ENCODE results near the gene HPDL. TPM values are rescaled to one million over a fixed set of nuclear protein-coding genes. Genes with fewer than 3 reads are reported as not detected.

The HPDL gene
- polyA plus RNA-seq, 2 of the 4 experiments (the other 2 are of a cell fraction): 0.80 to 2.8 TPM

DNA sequence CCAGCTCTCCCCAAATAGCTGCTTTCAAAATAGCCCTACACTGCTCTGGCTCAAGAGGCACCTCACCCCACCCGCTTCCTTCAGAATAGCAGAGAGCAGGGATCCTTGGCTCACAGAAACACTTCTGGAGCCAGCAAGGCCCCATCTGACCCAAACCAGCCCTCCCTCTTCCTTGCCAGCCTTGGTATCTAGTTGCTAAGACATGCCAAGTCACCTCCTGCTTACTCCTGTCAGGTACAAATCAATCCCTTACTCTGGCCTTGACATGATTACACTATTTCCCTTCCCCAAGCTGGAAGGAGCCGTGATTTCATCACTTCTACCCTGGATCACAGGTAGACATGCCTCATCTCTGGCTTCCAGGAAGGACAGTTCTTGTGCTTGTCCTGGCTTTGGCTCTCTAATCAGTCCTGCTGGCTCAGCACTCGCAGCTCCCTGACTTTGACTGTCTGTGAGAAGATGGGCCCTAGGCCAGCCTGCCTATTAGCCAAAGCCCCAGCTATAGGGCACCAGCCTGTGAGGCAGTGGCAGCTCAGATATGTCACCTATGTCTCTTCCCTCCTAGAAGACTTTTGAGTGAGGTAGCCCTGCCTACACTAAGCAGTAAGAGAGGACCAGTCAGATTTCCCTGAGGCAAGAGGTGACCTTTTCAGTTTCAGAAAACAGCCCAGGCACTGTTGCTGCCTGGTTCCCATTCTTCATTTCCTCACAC, 22.4 kb downstream of the HPDL start (continued):
- TF ChIP-seq, protein P1, sequence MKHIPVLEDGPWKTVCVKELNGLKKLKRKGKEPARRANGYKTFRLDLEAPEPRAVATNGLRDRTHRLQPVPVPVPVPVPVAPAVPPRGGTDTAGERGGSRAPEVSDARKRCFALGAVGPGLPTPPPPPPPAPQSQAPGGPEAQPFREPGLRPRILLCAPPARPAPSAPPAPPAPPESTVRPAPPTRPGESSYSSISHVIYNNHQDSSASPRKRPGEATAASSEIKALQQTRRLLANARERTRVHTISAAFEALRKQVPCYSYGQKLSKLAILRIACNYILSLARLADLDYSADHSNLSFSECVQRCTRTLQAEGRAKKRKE (CRISPR knock-in tag; IDR thresholded peaks at IDR 0.05; ENCODE audit: low read depth): no peak
- no peak for TF ChIP-seq PHF8 (IDR thresholded peaks at IDR 0.05; ENCODE audit: borderline replicate concordance, low read depth)

DNA sequence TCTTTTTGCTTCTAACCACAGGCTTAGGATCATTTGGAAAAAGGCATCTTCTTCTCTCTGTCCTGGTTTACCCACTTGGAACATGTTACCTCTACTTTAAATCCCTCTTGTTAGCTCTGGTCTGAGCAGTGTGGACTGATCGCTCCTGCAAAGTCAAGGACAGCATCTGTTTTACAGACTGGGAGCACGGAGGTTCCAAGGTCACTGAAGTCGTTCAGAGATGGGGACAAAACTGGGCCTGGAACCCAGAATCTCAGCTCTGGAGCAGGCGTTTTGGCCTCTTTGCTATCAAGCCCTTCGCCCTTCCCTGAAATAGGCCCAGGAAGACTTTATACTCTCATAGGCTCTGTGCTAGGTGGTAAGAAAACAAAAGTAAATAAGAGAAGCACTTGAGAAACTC, 24.8 kb downstream of the HPDL start:
- Histone ChIP-seq H3K27ac (no peak overlapping the region), H3K9me3 (no peaks in the 10 kb centered on the region), H3K4me3 (no peak overlapping the region), H3K4me1 (peaks cover 8% of the 10 kb centered on the region; the same call in 1 of the 3 replicates), H3K4me2 (no peak overlapping the region)
- ChIA-PET POLR2A (no interaction called here), CTCF (interaction anchor here (1.3 to 7.3 kb wide), 3 partner anchors 8 to 142 kb away, joined by 3 to 43 read pairs (median 9); no protein-coding TSS in a partner anchor)
- no peak for TF ChIP-seq HOXB13 (CRISPR knock-in tag; IDR thresholded peaks at IDR 0.05; ENCODE audit: low read depth)
- no peak for TF ChIP-seq FOSL2 (IDR thresholded peaks at IDR 0.05)
- no peak for TF ChIP-seq FOSL2 (CRISPR knock-in tag; IDR thresholded peaks at IDR 0.05)
- TF ChIP-seq, protein P1 (CRISPR knock-in tag; IDR thresholded peaks at IDR 0.05; ENCODE audit: low read depth): no peak
- no peak for TF ChIP-seq FOXS1 (CRISPR knock-in tag; IDR thresholded peaks at IDR 0.05)
- TF ChIP-seq MYC (IDR thresholded peaks at IDR 0.05; ENCODE audit: borderline replicate concordance, low read length): no peak
- TF ChIP-seq POLR2AphosphoS2 (conservative IDR thresholded peaks at IDR 0.05; ENCODE audit: low read length): no peak
- no peak for TF ChIP-seq GATA3 (IDR thresholded peaks at IDR 0.05; ENCODE audit: borderline replicate concordance)
- TF ChIP-seq CBX8 (IDR thresholded peaks at IDR 0.05): no peak
- TF ChIP-seq ZFP36 (IDR thresholded peaks at IDR 0.05; ENCODE audit: borderline replicate concordance, partially characterized antibody): no peak
- TF ChIP-seq HOXA7 (CRISPR knock-in tag; IDR thresholded peaks at IDR 0.05): no peak
- no peak for TF ChIP-seq RCOR1 (IDR thresholded peaks at IDR 0.05; ENCODE audit: low read depth, low read length)
- TF ChIP-seq, protein P2, sequence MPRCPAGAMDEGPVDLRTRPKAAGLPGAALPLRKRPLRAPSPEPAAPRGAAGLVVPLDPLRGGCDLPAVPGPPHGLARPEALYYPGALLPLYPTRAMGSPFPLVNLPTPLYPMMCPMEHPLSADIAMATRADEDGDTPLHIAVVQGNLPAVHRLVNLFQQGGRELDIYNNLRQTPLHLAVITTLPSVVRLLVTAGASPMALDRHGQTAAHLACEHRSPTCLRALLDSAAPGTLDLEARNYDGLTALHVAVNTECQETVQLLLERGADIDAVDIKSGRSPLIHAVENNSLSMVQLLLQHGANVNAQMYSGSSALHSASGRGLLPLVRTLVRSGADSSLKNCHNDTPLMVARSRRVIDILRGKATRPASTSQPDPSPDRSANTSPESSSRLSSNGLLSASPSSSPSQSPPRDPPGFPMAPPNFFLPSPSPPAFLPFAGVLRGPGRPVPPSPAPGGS (IDR thresholded peaks at IDR 0.05): no peak
- ATAC-seq (no peak), FAIRE-seq (no peak), DNase-seq (ENCODE audit: low read depth in 1 of 2, low spot score in 1 of 2) (no peak)
- 62% methylated on average over 5 of the region's 5 CpGs for WGBS (ENCODE audit: missing lambda C conversion rate)

DNA sequence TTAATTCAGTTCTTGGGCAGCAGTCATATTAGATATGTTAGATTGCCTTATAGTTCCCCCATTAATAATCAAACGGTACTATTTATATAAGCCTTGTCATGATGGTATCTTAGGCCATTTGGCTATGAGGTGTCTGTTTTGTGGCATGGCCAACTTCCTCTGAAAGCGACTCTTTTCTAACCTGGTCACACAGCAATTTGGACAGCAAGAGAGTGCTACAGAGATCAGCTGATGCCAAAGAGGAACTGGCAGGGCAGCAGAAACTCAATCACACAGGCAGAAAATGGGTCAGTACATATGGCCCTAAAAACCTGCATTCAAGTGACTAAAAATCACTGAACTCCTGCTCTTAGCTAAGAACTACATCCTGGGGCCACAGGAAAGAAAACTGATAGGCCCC, 27.0 kb downstream of the HPDL start:
- no peak overlapping the region for H3K4me2 ChIP-seq
- ATAC-seq (no peak), FAIRE-seq (no peak), DNase-seq (ENCODE audit: low read depth in 1 of 2, low spot score in 1 of 2) (no peak)
- WGBS (ENCODE audit: missing lambda C conversion rate): 94% methylated on average over 2 of the region's 2 CpGs
- CTCF ChIA-PET: interaction anchor here (0.8 kb wide), 1 partner anchor 140 kb away, joined by 3 read pairs; no protein-coding TSS in a partner anchor
- no peaks in the 10 kb centered on the region for H3K9me3 ChIP-seq
- TF ChIP-seq POLR2AphosphoS2 (conservative IDR thresholded peaks at IDR 0.05; ENCODE audit: low read length): no peak
- TF ChIP-seq JUNB (IDR thresholded peaks at IDR 0.05): no peak
- TF ChIP-seq, protein P2 (IDR thresholded peaks at IDR 0.05): no peak
- no peak for TF ChIP-seq SMC3 (IDR thresholded peaks at IDR 0.05)
- TF ChIP-seq, protein P1 (CRISPR knock-in tag; IDR thresholded peaks at IDR 0.05; ENCODE audit: low read depth): no peak
- no peak for TF ChIP-seq NFE2L2 (conservative IDR thresholded peaks at IDR 0.05; ENCODE audit: low read length)
- no peak for TF ChIP-seq ZSCAN20 (CRISPR knock-in tag; IDR thresholded peaks at IDR 0.05)
- TF ChIP-seq NPAS2 (CRISPR knock-in tag; IDR thresholded peaks at IDR 0.05; ENCODE audit: borderline replicate concordance): no peak
- POLR2A ChIA-PET: no interaction called here
- H3K27ac ChIP-seq: no peak overlapping the region
- no peaks in the 10 kb centered on the region for H3K4me1 ChIP-seq
- no peak overlapping the region for H3K4me3 ChIP-seq
